Glutamatergic neuron (in vitro differentiated cells): ENCODE data around the gene ZPBP2. TPM values are rescaled to one million over a fixed set of nuclear protein-coding genes. Genes with fewer than 3 reads are reported as not detected.

ENCODE experiments used
- DNase-seq: peaks from one replicate; pipeline ENCODE4 v3.0.0; 2022
- H3K27ac Mint-ChIP-seq: one replicate; pipeline ENCODE4 v1.8.0; 2020; ENCODE audit warnings: mild to moderate bottlenecking, mixed read lengths, inconsistent platforms; ENCODE audit not compliant: unreplicated experiment
- H3K27me3 Mint-ChIP-seq: one replicate; pipeline ENCODE4 v1.8.0; 2020; ENCODE audit warnings: mild to moderate bottlenecking, moderate library complexity, mixed read lengths, inconsistent platforms; ENCODE audit not compliant: unreplicated experiment
- H3K36me3 Mint-ChIP-seq: one replicate; pipeline ENCODE4 v1.8.0; 2020; ENCODE audit warnings: mild to moderate bottlenecking, mixed read lengths, inconsistent platforms; ENCODE audit not compliant: unreplicated experiment
- H3K4me1 Mint-ChIP-seq: one replicate; pipeline ENCODE4 v1.8.0; 2020; ENCODE audit warnings: mild to moderate bottlenecking, low read depth, mixed read lengths, inconsistent platforms; ENCODE audit not compliant: unreplicated experiment
- H3K4me3 Mint-ChIP-seq: one replicate; pipeline ENCODE4 v1.8.0; 2020; ENCODE audit warnings: mild to moderate bottlenecking, mixed read lengths, inconsistent platforms; ENCODE audit not compliant: unreplicated experiment
- H3K9me3 Mint-ChIP-seq: one replicate; pipeline ENCODE4 v1.8.0; 2020; ENCODE audit warnings: mild to moderate bottlenecking, moderate library complexity, mixed read lengths, inconsistent platforms; ENCODE audit not compliant: unreplicated experiment
- long read RNA-seq: library from polyadenylated mRNA; unstranded; transcript quantifications from one replicate; pipeline ENCODE4 v2.0.0, GENCODE V29; 2020; ENCODE audit not compliant: unreplicated experiment
- total RNA-seq: library from RNA; stranded (reverse); fragmentation: NEBNext Ultra II Directional; extraction: Animal tissue kit (Norgen Biotek cat#: 25700); gene quantifications from one replicate; pipeline ENCODE4 v1.2.1, GENCODE V29; 2021; ENCODE audit not compliant: unreplicated experiment
- TF ChIP-seq, protein P1 (sequence below): fragments of 200-600 bp; sonication (generic); IDR thresholded peaks from one replicate; pipeline ENCODE4 v1.5.0; 2021; ENCODE audit not compliant: partially characterized antibody, unreplicated experiment

Gene ZPBP2, protein sequence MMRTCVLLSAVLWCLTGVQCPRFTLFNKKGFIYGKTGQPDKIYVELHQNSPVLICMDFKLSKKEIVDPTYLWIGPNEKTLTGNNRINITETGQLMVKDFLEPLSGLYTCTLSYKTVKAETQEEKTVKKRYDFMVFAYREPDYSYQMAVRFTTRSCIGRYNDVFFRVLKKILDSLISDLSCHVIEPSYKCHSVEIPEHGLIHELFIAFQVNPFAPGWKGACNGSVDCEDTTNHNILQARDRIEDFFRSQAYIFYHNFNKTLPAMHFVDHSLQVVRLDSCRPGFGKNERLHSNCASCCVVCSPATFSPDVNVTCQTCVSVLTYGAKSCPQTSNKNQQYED
- not detected for total RNA-seq
- long read RNA-seq = 0 reads

DNA sequence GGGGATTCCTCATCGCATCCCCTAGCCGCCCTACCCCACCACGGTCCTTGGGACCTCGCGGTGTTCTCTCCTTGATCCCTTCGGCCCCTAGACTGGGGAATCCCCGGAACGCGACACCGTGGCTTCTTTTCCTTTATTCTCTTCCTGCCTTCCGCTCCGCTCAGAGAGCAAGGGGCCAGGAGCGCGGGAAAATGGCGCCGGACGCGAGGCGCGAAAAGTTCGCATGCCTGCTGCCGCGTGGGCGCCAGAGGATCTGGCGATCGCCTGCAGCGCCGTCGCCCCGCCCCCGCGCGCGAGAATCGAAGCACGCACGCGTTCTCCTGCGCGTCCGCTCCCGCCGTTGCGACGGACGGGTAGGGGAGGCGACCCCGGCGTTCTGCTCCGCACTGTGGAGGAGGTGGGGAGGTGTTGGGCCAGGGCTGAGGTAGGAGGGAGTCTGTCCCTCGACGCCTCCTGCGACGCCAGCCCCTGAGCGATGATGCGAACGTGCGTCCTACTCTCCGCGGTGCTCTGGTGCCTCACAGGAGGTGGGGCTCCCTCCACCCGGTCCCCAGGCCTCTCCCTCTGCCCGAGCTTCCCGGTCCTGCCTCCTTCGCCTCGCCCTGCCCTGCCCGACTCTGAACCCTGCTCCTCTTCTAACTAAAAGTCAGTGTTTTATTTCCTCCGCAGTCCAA lies at the start of gene ZPBP2:
TSS of gene ZPBP2 (plus strand) at position 323 of the 674 bp plus-strand sequence. CDS start at position 476, 153 bp downstream.
- no peak for DNase-seq
- peaks cover 4% of the 10 kb centered on the region for H3K9me3 Mint-ChIP-seq
- TF ChIP-seq, protein P1, sequence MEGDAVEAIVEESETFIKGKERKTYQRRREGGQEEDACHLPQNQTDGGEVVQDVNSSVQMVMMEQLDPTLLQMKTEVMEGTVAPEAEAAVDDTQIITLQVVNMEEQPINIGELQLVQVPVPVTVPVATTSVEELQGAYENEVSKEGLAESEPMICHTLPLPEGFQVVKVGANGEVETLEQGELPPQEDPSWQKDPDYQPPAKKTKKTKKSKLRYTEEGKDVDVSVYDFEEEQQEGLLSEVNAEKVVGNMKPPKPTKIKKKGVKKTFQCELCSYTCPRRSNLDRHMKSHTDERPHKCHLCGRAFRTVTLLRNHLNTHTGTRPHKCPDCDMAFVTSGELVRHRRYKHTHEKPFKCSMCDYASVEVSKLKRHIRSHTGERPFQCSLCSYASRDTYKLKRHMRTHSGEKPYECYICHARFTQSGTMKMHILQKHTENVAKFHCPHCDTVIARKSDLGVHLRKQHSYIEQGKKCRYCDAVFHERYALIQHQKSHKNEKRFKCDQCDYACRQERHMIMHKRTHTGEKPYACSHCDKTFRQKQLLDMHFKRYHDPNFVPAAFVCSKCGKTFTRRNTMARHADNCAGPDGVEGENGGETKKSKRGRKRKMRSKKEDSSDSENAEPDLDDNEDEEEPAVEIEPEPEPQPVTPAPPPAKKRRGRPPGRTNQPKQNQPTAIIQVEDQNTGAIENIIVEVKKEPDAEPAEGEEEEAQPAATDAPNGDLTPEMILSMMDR = no peak
- H3K4me3 Mint-ChIP-seq = no peak within 1 kb of the TSS
- no peaks in the 10 kb centered on the region for H3K4me1 Mint-ChIP-seq
- H3K27me3 Mint-ChIP-seq = peaks cover 16% of the 10 kb centered on the region
- no peak within 1 kb of the TSS for H3K27ac Mint-ChIP-seq
- peaks cover 10% of the 10 kb centered on the region for H3K36me3 Mint-ChIP-seq

DNA sequence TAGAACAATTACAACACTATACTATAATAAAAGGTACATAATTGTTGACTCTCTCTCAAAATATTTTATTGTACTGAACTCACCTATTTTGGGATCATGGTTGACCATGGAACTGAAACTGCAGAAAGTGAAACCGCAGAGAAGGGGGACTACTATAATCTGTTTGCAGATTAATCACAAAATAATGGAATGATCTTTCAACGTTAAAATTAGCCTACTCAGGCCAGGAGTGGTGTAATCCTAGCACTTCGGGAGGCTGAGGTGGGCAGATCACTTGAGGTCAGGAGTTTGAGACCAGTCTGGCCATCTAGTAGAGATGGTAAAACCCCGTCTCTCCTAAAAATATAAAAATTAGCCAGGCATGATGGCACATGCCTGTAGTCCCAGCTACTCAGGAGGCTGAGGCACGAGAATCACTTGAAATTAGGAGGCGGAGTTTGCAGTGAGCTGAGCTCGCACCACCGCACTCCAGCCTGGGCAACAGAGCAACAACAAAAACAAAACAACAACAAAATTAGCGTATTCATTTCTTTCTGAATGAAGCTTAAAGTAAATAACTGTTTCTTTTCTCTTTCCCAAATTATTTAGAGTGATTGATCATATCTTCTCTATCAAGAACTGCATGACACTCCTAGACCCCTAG lies 49.5 kb upstream of the ZPBP2 start:
- no peak for DNase-seq
- Mint-ChIP-seq H3K4me1 (no peaks in the 10 kb centered on the region), H3K36me3 (peaks cover 14% of the 10 kb centered on the region), H3K27me3 (no peaks in the 10 kb centered on the region), H3K4me3 (no peak overlapping the region), H3K27ac (no peak overlapping the region), H3K9me3 (peaks cover 5% of the 10 kb centered on the region)
- TF ChIP-seq, protein P1 = no peak

DNA sequence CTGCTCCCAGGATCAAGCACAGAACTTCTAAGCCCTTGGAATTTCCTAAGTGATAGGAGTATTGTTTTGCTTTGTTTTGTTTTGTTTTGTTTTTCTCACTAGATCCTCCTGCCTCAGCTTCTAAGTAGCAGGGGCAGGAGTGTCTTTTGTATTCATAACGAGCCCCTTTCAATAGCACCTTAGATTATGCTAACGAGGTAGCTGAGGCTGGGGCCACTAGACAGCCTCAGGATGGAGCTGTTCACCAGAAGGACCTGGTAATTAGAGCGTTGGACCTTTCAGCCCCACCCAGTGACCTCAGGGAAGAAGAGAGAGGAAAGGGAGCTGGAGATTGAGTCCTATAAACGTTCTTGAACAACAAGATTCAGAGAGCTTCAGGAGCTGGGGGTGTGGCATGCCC lies 47.5 kb upstream of the ZPBP2 start:
- H3K4me1 Mint-ChIP-seq = no peaks in the 10 kb centered on the region
- H3K27me3 Mint-ChIP-seq = no peaks in the 10 kb centered on the region

DNA sequence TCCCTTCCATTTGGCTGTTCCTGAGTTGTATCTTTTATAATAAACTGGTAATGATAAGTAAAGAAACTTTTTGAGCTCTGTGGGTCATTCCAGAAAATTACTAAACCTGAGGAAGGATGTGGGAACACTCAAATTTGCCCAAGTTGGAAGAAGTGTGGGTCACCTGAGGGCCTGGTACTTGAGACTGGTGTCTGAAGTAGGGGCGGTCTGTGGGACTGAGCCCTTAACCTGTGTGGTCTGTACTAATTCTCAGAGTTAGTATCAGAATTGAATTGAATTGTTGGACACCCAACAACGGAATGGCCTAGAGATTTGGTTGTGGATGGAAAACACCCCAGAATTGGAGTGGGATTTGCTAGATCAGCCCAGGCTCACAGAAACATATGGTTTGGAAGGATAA lies 47.0 kb upstream of the ZPBP2 start:
- Mint-ChIP-seq H3K36me3 (peaks cover 19% of the 10 kb centered on the region), H3K27me3 (no peaks in the 10 kb centered on the region), H3K27ac (no peak overlapping the region), H3K4me3 (no peak overlapping the region), H3K4me1 (no peaks in the 10 kb centered on the region), H3K9me3 (peaks cover 8% of the 10 kb centered on the region)
- TF ChIP-seq, protein P1 = no peak
- DNase-seq = no peak

More for the DNA sequence above, 47.5 kb upstream of the ZPBP2 start:
- H3K9me3 Mint-ChIP-seq = peaks cover 8% of the 10 kb centered on the region
- TF ChIP-seq, protein P1 = no peak
- no peak for DNase-seq
- H3K4me3 Mint-ChIP-seq = no peak overlapping the region
- H3K36me3 Mint-ChIP-seq = peaks cover 19% of the 10 kb centered on the region
- H3K27ac Mint-ChIP-seq = no peak overlapping the region
